Stimulated activated CD8-positive, alpha-beta memory T cell treated with anti-CD3 and anti-CD28 coated beads, Interleukin-4, amount 100 ng/mL, for 1 hour (primary cell): Measurements from ENCODE around the gene DMPK.
"Not testable (repeated sequence)": the region's sequence is repeated elsewhere in the genome, so short reads cannot be mapped to it uniquely, and the experiment has no call there.

Experiments
- DNase-seq, 2 donors: peaks; one replicate each; pipeline ENCODE4 v3.0.0-alpha.2; 2020; ENCODE audit warnings: low read depth in 2 of 2, low spot score in 1 of 2

The DMPK gene

DNA sequence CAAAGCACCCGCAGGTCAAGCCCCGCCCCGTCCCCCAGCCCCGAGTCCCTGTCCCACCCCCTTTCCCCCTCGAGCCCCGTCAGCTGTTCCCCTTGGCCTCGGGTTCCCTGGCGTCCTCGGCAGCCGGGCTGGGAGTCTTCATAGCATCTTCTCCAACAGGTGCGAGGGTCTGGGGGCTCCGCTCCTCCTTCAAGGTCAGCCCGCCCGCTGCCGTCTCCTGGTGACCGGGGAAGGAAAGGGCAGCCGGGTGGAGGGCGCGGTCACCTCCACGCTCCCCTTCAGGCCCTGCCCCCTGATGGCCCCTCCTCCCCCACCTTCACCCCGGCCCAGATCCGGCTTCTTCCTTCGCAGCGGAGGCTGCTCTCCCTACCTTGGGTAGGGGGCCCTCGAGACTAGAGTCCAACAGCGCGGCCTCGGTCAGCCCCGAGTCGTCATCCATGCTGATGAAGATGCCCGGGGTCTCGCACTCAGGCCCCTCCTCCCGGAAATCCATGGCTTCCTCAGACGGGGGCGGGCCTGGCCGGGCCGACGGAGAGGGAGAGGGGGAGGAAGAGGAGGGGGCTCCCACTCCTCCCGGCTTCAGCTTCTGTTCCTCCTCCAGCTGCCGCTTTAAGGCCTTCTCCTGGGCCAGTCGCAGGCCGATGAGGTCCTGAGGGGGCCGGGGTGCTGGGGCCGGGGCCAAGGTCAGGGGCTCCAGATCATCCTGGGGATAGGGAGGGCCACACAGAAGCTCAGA lies 33.4 kb upstream of the DMPK start:
- no peak for DNase-seq

DNA sequence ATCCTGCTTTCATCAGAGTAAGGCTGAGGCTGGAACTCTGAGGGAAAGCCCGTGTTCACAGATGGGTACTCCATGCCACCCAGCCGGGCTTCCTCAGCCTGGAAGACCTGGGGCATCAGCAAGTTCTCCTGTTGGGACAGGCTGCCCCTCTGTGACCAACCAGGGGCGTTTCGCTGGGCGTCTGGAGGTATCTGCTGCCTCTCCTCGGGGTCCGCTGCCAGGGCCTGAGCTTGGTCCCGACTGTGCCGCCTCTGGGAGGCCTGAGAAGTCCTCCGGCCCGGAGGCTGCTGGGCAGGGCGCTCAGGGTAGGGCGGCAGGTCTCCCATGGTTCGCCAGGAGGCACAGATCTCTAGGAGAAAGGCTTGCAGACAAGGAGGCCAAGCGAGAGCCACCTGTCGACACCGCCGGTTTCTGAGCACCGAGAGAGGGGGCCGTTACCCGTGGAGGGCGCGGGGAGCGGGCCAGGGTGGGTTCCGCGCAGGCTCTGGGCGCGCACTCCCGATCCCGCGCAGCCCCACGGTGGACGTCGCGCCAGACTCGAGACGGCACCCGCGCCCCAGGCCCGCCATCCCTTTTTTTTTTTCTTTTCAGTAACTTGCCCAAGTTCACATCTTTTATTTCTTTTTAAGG lies 32.7 kb upstream of the DMPK start, which contains the start of gene RSPH6A:
TSS of gene RSPH6A (minus strand) at position 458 of the 630 bp plus-strand sequence. CDS start at position 326, 132 bp downstream.
- DNase-seq: no peak

DNA sequence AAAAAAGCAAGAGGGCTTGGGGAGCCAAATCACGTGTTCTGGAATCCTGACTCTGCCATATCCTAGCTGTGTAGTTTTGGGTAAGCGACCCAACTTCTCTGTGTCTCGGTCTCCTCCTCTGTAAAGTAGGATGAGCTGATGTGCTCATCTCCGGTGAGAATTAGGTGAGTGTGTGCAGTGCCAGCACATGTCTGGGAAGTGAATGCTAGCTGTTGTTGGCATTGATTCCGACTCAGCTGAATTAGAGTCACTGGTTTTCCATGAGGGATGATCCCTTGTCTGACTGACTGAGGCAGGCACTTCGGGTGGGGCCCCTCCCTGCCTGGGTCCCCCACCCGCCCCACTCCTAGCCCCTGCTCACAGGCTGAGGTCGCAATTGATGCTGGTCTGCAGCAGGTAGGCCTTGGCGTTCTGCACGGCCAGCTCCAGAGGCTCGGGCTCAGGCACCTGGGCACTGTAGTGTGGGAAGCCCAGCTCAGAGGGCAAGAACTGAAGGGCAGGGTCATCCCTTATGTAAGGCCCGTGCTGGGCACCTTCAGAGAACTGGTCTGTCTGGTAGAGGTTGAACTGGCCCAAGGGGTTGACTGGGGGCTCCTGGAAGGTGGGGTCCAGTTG lies 32.0 kb upstream of the DMPK start:
- no peak for DNase-seq

DNA sequence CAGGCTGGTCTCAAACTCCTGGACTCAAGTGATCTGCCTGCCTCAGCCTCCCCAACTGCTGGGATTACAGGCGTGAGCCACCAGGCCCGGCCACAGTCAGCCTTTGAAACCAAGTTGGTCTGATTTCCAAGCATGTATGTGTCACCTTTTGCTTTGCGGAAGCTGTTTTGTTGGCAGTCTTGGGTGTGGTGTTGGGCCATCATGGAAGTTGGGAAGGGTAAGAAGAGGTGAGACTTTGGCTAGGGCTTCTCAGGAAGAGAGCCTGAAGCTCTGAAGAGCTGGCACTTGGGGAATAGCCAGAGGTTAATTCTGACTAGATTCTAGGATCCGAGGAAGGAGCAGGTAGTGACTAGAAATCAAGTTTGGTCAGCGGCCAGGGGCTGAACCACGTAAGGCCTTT lies 30.0 kb upstream of the DMPK start:
- no peak for DNase-seq

- DNase-seq: no peak
These were observed 27.4 kb upstream of the DMPK start for GRCh38 chr19:45809643-45810159.

DNA sequence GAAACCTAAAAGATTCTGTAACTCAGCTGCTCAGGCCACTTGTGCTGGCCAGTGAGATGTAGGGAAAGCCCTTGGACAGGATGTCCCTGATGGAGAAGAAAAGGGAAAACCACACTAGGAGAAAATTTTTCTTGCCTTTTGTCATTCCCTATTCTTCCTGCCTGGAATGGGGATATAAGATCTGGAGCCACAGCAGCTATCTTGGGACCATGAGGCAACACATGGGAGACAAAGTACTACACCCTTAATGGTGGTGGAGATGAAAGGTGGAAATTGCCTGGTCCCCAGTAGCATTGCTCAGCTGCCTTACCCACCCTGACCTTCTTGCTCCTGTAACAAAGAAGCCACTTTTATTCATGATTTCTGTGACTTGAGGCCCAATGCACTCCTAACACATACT lies 23.4 kb upstream of the DMPK start:
- no peak for DNase-seq

DNA sequence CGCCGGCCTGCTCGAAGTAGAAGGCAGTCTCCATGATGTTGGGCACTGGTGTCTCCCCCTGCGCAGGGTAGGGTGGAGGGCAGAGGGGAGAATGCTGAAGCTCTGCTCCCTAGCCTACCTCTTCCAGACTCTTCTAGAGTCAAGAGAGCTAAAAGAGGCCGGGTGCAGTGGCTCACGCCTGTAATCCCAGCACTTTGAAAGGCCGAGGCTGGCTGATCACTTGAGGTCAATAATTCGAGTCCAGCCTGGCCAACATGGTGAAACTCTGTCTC lies 22.6 kb upstream of the DMPK start:
- DNase-seq: no peak

- DNase-seq: no peak
These were observed 22.1 kb upstream of the DMPK start for GRCh38 chr19:45804140-45804958.

DNA sequence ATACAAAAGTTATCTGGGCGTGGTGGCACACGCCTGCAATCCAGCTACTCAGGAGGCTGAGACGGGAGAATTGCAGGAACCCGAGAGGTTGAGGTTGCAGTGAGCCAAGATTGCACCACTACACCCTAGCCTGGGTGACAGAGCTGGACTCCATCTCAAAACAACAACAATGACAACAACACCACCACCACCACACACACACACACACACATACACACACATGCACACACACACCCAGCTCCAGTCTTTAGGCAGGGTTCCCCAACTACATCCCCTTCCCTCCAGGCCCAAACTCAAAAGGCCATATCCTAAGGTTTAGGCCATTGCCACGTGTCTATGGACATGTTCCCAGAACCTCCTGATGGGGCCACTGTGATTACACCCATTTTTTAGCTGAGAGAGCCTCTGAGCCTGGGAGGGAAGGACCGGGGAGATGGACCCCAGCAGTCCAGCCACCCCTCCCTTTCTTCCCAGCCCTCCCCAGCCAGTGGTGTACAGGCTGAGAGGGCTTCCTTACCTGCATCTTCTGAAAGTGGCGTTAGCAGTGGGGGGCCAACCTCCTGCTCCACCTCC lies 19.4 kb upstream of the DMPK start:
- DNase-seq: no peak

DNA sequence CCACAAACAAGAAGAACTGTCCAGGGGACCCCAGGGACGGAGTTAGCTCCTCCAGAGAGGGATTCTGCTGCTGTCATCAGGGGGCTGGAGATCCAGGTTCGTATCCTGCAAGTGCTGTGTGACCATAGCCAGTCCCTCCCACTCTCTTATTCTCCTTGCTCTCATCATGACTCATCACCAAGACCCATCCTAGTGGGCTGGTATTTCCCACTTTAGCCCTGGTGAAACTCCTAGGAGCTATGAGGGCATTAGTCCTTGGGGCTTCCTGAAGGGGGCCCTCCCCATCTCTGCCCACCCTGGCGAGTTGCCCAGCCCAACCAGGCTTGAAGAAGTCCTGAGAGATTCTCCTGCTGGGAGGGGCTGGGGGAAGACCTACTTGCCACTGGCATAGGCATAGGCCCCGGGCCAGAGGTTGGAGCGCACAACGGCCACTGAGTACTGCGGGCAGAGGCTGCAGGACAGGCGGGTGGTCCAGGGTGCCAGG lies 17.8 kb upstream of the DMPK start:
- DNase-seq: no peak

GRCh38 chr19:45799541-45799940 lies 17.3 kb upstream of the DMPK start:
- not testable (repeated sequence) for DNase-seq

GRCh38 chr19:45798995-45799517 lies 16.8 kb upstream of the DMPK start:
- DNase-seq: peak in 1 of 2 donors; percentile 38

DNA sequence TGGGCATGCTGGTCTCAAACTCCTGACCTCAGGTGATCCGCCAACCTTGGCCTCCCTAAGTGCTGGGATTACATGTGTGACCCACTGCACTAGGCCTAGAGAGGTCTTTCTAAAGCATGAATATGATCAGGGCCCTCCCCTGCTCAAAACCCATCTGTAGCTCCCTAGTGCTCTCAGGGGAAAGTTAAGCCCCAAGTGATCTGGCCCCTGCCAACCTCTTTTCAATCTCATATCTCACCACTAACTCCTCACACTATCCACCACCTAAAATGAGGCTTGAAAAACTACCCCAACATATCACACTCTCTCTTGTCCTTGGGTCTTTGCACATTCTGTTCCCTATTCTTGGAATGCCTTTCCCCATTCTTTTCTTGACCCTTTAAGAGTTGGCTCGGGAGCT lies 12.3 kb upstream of the DMPK start:
- no peak for DNase-seq

GRCh38 chr19:45793876-45794275 lies 11.6 kb upstream of the DMPK start:
- no peak for DNase-seq

DNA sequence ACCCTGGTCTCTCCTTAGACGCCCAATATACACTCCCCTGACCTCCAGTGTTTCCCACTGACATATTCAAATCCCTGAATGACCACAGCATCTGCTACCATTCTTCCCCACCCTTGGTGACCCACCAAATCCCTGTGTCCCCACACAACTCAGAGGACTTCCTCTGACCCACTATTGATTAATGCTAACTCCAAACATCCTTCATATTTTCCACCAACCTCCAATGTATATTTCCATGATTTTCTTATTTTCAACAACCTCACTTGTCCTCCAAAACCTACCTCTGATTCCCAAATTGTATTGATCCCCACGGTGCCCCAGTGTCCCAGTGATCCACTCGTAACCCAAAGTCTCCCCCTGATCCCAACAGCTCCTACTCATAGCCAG lies 10.9 kb upstream of the DMPK start:
- no peak for DNase-seq

- peak; percentile 99 for DNase-seq
These were observed 10.3 kb upstream of the DMPK start, which contains the start of gene DMWD for GRCh38 chr19:45792470-45793177. Gene DMWD (minus strand): TSS chr19:45792845. CDS start chr19:45792756, 89 bp downstream.

DNA sequence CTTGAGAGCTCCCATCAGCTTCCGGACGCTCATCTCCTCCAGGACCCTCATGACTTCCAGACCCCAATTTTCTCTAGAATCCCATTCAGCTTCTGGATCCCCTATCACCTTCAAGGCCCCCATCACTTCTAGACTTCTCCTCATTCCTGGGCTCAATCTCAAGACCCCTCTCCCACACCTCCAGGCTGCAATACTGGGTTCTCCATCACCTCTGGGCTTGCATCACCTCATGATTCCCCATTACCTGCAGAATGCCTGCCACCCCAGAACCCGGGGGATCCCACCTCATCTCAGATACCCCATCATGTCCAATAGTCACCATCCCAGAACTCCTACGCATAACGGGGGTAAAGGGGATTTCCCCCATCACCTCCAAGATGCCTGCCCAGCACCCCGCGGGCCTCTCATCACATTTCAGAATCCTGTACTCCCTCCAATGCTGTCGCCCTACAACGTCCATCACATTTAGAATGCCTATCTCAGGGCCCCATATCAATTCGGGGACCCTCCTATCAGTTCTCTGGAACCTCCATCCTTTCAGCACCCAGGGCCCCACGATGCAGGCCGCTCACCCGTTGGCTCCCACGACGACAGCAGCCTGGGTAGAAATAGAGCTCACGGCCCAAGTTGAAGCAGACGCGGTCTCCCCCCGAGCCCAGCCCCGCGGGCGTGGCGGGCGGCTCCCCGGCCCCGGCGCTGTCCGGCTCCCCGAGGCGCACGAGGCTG lies 9.6 kb upstream of the DMPK start:
- DNase-seq: no peak

- no peak for DNase-seq
These were observed 8.7 kb upstream of the DMPK start for GRCh38 chr19:45790942-45791341.

DNA sequence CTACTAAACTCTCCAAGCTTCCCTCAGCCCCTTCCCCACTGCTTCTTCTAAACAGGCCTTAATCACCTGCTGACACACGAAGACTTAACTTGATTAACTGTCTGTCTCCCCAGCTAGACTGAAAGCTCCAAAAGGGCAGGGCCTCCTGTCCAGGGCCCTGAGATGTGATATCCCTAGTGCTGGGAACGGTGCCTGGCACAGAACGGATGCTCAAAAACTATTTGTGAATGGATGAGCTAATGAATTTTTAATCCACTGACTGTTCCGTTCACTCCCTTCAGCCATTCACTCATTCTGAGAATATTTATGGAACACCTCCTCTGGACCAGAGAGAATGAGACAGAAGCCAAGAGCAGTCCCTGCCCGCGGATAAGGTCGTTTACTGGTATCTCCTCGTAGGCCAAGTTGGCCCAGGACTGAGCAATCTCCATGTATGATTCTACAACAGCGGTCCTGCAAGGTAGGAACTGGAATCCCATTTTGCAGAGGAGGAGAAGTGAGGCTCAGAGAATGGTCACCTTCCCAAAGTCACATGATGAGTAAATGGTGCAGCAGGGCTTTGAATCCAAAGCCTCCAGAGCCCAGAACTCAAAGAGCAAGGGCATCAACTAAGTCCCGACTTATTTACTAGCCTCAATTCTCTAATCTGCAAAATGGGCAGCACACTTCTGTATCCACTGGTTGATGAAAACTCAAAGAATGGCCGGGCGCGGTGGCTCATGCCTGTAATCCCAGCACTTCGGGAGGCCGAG lies 6.9 kb upstream of the DMPK start:
- DNase-seq: no peak
